IMR-90 (cell line): Measurements from ENCODE around the gene KCNAB2.

ENCODE experiments used
- BHLHE40 ChIP-seq: fragments of 150-350 bp; IDR thresholded peaks from 2 replicates; pipeline ENCODE4 v1.6.1; 2016; ENCODE audit warnings: mild to moderate bottlenecking, low read depth, low read length
- CEBPB ChIP-seq: IDR thresholded peaks from 2 replicates; pipeline ENCODE4 v1.6.1; 2012; ENCODE audit warnings: low read depth, low read length, improper control_type of control experiment
- CHD1 ChIP-seq: IDR thresholded peaks from 2 replicates; pipeline ENCODE4 v1.6.1; 2012; ENCODE audit warnings: low read depth, low read length, improper control_type of control experiment
- CTCF ChIP-seq: conservative IDR thresholded peaks from 2 replicates; pipeline ENCODE4 v1.5.1; 2012; ENCODE audit warnings: mild to moderate bottlenecking, low read depth, low read length, improper control_type of control experiment
- FOS ChIP-seq: fragments of 150-350 bp; IDR thresholded peaks from 2 replicates; pipeline ENCODE4 v1.6.1; 2016; ENCODE audit warnings: low read depth, low read length
- MAFK ChIP-seq: IDR thresholded peaks from 2 replicates; pipeline ENCODE4 v1.6.1; 2012; ENCODE audit warnings: low read depth, low read length, improper control_type of control experiment
- NFE2L2 ChIP-seq: fragments of 150-350 bp; IDR thresholded peaks from 2 replicates; pipeline ENCODE4 v1.6.1; 2016; ENCODE audit warnings: low read depth, mild to moderate bottlenecking, low read length
- POLR2A ChIP-seq: IDR thresholded peaks from 2 replicates; pipeline ENCODE4 v1.6.1; 2012; ENCODE audit warnings: mild to moderate bottlenecking, low read depth, low read length
- RAD21 ChIP-seq: IDR thresholded peaks from 2 replicates; pipeline ENCODE4 v1.6.1; 2012; ENCODE audit warnings: low read length, improper control_type of control experiment
- RFX5 ChIP-seq: IDR thresholded peaks from 2 replicates; pipeline ENCODE4 v1.8.0; 2012; ENCODE audit warnings: low read depth, mild to moderate bottlenecking, low read length, moderate library complexity
- SMC3 ChIP-seq: fragments of 150-350 bp; IDR thresholded peaks from 2 replicates; pipeline ENCODE4 v1.6.1; 2016; ENCODE audit warnings: low read depth, mild to moderate bottlenecking, antibody characterized with exemption, low read length, moderate library complexity
- TF ChIP-seq, protein P1 (sequence below): fragments of 150-350 bp; IDR thresholded peaks from 2 replicates; pipeline ENCODE4 v1.6.1; 2017; ENCODE audit warnings: mild to moderate bottlenecking, antibody characterized with exemption, low read length, low read depth

GRCh38 chr1:6016191-6016865 is 29.4 kb upstream of the KCNAB2 start:
- TF ChIP-seq CTCF (no peak), FOS (no peak), RFX5 (no peak), CEBPB (no peak), BHLHE40 (no peak), POLR2A (no peak), MAFK (no peak), RAD21 (no peak), NFE2L2 (no peak), CHD1 (no peak), SMC3 (no peak)
- TF ChIP-seq, protein P1, sequence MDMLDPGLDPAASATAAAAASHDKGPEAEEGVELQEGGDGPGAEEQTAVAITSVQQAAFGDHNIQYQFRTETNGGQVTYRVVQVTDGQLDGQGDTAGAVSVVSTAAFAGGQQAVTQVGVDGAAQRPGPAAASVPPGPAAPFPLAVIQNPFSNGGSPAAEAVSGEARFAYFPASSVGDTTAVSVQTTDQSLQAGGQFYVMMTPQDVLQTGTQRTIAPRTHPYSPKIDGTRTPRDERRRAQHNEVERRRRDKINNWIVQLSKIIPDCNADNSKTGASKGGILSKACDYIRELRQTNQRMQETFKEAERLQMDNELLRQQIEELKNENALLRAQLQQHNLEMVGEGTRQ, result no peak
